SJSA1 (cell line): Measurements from ENCODE around the gene PLEKHA3. TPM values are rescaled to one million over a fixed set of nuclear protein-coding genes. Genes with fewer than 3 reads are reported as not detected.

Experiments used
- DNase-seq, 2 experiments: peaks; one replicate each; pipeline ENCODE4 v3.0.0-alpha.2; 2015 to 2020; ENCODE audit warnings: low spot score in 2 of 2, low read depth in 1 of 2
- H3K27ac ChIP-seq: fragments of 250-450 bp; sonication (Bioruptor Pico); 2 replicates; pipeline ENCODE4 v1.5.1; 2020; ENCODE audit warnings: mild to moderate bottlenecking, moderate library complexity
- H3K27me3 ChIP-seq: fragments of 250-450 bp; sonication (Bioruptor Pico); replicated peaks from 2 replicates; pipeline ENCODE4 v1.5.1; 2020; ENCODE audit warnings: mild to moderate bottlenecking, moderate library complexity
- H3K36me3 ChIP-seq: fragments of 250-450 bp; sonication (Bioruptor Pico); 2 replicates; pipeline ENCODE4 v1.5.1; 2020; ENCODE audit warnings: mild to moderate bottlenecking
- H3K4me1 ChIP-seq: fragments of 250-450 bp; sonication (Bioruptor Pico); replicated peaks from 2 replicates; pipeline ENCODE4 v1.6.1; 2021; ENCODE audit warnings: mild to moderate bottlenecking
- H3K4me3 ChIP-seq: fragments of 250-450 bp; sonication (Bioruptor Pico); 2 replicates; pipeline ENCODE4 v1.5.1; 2020; ENCODE audit warnings: mild to moderate bottlenecking
- H3K9me3 ChIP-seq: fragments of 250-450 bp; sonication (Bioruptor Pico); replicated peaks from 2 replicates; pipeline ENCODE4 v1.5.1; 2020; ENCODE audit warnings: mild to moderate bottlenecking
- total RNA-seq: library from RNA; depleted of rRNA; stranded (reverse); fragments of >200 nt; shearing (Covaris generic); gene quantifications from 2 replicates; pipeline ENCODE4 v1.2.3, GENCODE V29; 2014; rRNA removed

The PLEKHA3 gene
- 5.7 and 20.8 TPM in 2 replicates for total RNA-seq

GRCh38 chr2:178480227-178481181, at the start of gene PLEKHA3:
TSS of gene PLEKHA3 (plus strand) at chr2:178480457. CDS start at chr2:178480870, 413 bp downstream.
- H3K27me3 ChIP-seq = no peaks in the 10 kb centered on the region
- H3K9me3 ChIP-seq = no peaks in the 10 kb centered on the region
- peak; percentile 97 to 98 for DNase-seq
- H3K4me3 ChIP-seq = peak within 1 kb of the TSS; percentile 61
- H3K36me3 ChIP-seq = 0 out of 2 replicates have a peak, but pooled peaks cover under 1% of the 10 kb centered on the region
- H3K27ac ChIP-seq = peak within 1 kb of the TSS; percentile 48
- H3K4me1 ChIP-seq = peaks cover 7% of the 10 kb centered on the region; the same call in 1 of the 2 replicates

DNA sequence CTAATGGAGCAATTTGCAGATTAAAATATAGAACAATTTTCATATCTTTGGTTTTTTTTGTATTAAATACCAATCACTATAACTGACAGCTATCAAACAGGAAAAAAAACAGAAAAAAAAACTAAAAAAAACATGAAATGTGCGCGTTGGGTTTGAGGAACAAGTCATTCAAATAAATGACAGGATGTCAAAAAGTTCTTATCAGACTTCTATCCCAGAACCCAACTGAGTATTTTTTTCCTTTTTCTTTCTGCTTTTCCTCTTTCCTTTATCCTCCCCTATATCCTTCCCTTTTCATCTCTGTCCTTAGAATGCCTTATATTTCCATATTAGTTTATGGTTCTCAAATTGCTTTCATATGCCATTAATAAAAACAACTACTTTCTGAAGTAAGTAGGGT, 43.6 kb upstream of the PLEKHA3 start:
- Histone ChIP-seq H3K36me3 (peaks cover 76% of the 10 kb centered on the region), H3K4me3 (no peak overlapping the region), H3K27me3 (no peaks in the 10 kb centered on the region), H3K27ac (no peak overlapping the region), H3K9me3 (no peaks in the 10 kb centered on the region), H3K4me1 (no peaks in the 10 kb centered on the region)
- no peak for DNase-seq

GRCh38 chr2:178441426-178441825, 38.8 kb upstream of the PLEKHA3 start:
- Histone ChIP-seq H3K27ac (no peak overlapping the region), H3K27me3 (no peaks in the 10 kb centered on the region)

GRCh38 chr2:178448968-178449661, 31.1 kb upstream of the PLEKHA3 start:
- Histone ChIP-seq H3K4me3 (no peak overlapping the region), H3K27me3 (no peaks in the 10 kb centered on the region), H3K9me3 (no peaks in the 10 kb centered on the region), H3K27ac (no peak overlapping the region), H3K4me1 (peaks cover 16% of the 10 kb centered on the region), H3K36me3 (peaks cover 58% of the 10 kb centered on the region)
- DNase-seq = no peak

More at GRCh38 chr2:178441426-178441825, 38.8 kb upstream of the PLEKHA3 start:
- Histone ChIP-seq H3K36me3 (peaks cover 76% of the 10 kb centered on the region), H3K4me3 (no peak overlapping the region), H3K4me1 (no peaks in the 10 kb centered on the region), H3K9me3 (no peaks in the 10 kb centered on the region)
- no peak for DNase-seq

- H3K36me3 ChIP-seq = peaks cover 50% of the 10 kb centered on the region
- H3K27ac ChIP-seq = peak overlapping the region; percentile 91
- peaks cover 16% of the 10 kb centered on the region for H3K4me1 ChIP-seq
- H3K27me3 ChIP-seq = no peaks in the 10 kb centered on the region
- no peaks in the 10 kb centered on the region for H3K9me3 ChIP-seq
- DNase-seq = peak in 1 of 2 experiments; percentile 3
- peak overlapping the region; percentile 89 for H3K4me3 ChIP-seq
Observed at GRCh38 chr2:178449700-178450523, 30.3 kb upstream of the PLEKHA3 start.

GRCh38 chr2:178450524-178450773, 29.8 kb upstream of the PLEKHA3 start:
- peaks cover 44% of the 10 kb centered on the region for H3K36me3 ChIP-seq
- no peaks in the 10 kb centered on the region for H3K9me3 ChIP-seq
- no peak for DNase-seq
- peak overlapping the region; percentile 91 for H3K27ac ChIP-seq
- no peaks in the 10 kb centered on the region for H3K27me3 ChIP-seq
- H3K4me1 ChIP-seq = peaks cover 16% of the 10 kb centered on the region
- H3K4me3 ChIP-seq = peak overlapping the region; percentile 89

DNA sequence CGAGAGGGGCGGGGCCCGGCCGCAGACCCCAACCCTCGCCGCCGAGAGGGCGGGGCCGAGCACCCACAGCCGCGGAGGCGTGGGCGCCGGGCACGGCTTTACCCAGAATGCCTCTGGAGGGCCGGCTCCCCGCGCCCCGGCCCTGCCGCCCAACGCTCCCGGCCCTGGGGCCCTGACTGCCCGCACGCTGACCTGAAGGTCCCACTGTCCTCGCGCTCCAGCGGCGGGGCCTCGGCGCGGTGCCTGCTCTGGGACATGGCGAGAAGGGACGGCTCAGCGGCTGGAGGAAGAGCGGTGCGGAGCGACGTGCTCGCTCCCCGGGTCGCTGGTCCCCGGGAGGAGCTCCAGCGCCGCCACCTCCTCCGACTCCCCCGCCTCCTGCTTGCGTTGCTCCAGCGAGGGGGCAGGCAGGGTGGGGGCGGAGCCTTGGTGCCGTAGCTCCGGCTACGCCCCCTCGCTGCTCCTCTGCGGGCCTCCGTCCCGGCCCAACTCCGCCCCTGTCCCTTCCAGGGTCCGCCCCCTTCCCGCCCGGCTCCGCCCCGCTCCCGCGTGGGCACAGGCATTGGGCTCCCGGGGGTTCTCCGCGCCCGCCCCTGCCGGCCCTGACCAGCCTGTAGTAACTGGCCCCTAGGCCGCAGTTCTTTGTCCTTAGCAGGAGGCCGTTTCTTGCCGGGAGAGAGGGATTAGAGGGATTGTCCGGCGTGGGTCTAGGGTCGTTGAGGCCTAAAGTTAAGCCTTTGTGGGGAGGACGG, 29.3 kb upstream of the PLEKHA3 start, which contains the start of the genes PJVK and PRKRA:
TSS of gene PJVK (plus strand) at position 605 of the 752 bp plus-strand sequence. CDS start 2,032 bp downstream, outside the sequence.
TSS of gene PRKRA (minus strand) at position 402 of the 752 bp plus-strand sequence. CDS start at position 257, 145 bp downstream.
- H3K27me3 ChIP-seq = no peaks in the 10 kb centered on the region
- peaks cover 39% of the 10 kb centered on the region for H3K36me3 ChIP-seq
- peak; percentile 98 to 99 for DNase-seq
- no peaks in the 10 kb centered on the region for H3K9me3 ChIP-seq
- H3K4me3 ChIP-seq = peak within 1 kb of the TSS; percentile 89
- H3K4me1 ChIP-seq = peaks cover 16% of the 10 kb centered on the region
- peak within 1 kb of the TSS; percentile 91 for H3K27ac ChIP-seq

- Histone ChIP-seq H3K4me1 (peaks cover 16% of the 10 kb centered on the region), H3K4me3 (no peak overlapping the region), H3K27ac (no peak overlapping the region), H3K27me3 (no peaks in the 10 kb centered on the region), H3K9me3 (no peaks in the 10 kb centered on the region), H3K36me3 (peaks cover 32% of the 10 kb centered on the region)
- DNase-seq = no peak
Observed at GRCh38 chr2:178452334-178452733, 27.9 kb upstream of the PLEKHA3 start.

DNA sequence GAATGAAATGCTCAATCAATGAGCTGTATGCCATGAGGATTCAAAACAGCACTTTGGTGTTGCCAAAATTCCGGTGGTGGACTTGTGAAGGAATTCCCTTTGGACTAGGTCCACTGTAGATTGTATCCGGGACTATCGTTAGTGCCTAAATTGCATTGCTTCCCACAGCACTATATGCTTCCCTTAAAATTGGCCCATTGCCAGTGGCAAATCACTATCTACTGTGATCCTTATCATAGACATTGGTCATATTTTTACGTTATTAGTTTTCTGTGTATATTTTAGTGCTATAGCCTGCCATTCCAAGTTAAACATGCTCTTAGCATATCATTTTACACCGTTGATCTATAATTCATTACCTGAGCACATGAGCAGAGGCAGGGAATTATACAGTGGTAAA, 27.4 kb upstream of the PLEKHA3 start:
- Histone ChIP-seq H3K4me3 (no peak overlapping the region), H3K36me3 (peaks cover 29% of the 10 kb centered on the region), H3K27ac (no peak overlapping the region), H3K4me1 (peaks cover 16% of the 10 kb centered on the region), H3K9me3 (no peaks in the 10 kb centered on the region), H3K27me3 (no peaks in the 10 kb centered on the region)
- no peak for DNase-seq

DNA sequence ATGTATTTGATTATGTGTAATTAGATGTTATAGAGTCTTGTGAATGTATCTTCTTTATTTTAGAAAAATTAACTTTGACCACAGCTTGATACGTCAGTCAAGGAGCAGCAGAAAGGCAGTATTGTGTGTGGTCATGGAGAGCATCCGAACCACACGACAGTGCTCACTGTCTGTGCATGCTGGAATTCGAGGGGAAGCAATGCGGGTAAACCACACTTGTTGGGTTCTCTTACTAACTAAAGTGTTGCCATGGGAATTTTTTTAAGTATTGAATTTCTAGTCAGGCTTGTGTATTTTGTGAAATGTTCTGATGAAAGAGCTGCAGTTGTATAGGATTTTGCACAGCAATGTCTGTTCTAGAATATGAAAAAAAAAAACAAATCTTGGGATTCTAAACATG, 24.3 kb upstream of the PLEKHA3 start:
- Histone ChIP-seq H3K4me3 (no peak overlapping the region), H3K9me3 (no peaks in the 10 kb centered on the region), H3K36me3 (no peaks in the 10 kb centered on the region), H3K4me1 (peaks cover 7% of the 10 kb centered on the region), H3K27me3 (no peaks in the 10 kb centered on the region), H3K27ac (no peak overlapping the region)
- no peak for DNase-seq

- no peak for DNase-seq
- H3K9me3 ChIP-seq = no peaks in the 10 kb centered on the region
- H3K27ac ChIP-seq = no peak overlapping the region
Observed at GRCh38 chr2:178457390-178457886, 22.8 kb upstream of the PLEKHA3 start.

DNA sequence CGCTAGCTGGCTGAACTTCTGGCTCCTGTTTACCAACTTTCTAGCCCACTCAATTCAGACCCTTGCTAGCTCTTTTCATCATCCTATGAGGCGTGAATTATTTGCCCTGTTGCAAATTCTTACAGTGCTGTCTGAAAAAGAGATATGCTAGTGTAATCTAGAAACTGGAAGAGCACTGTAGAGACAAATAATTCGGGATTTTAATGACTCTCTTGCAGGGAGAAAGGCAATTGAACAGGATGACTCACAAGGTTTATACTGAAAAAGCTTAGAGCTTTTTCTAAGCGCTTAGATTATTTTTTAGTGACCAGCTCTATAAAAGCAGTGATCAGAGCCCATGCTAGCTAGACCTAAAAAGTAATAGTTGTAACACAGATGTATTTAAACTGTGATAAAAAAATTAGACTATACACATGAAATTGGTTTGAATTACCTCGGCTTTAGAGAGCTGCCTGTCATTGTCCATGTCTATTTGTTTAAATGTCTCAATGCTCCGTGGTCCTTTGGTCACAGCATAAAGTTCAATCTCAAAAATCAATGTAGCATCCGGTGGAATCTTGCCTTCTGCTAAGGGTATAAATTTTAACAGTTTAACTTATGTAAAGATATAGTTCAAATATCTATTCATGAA, 10.9 kb upstream of the PLEKHA3 start:
- no peak for DNase-seq
- Histone ChIP-seq H3K4me1 (no peaks in the 10 kb centered on the region), H3K4me3 (no peak overlapping the region), H3K36me3 (peaks cover 3% of the 10 kb centered on the region; the same call in 1 of the 2 replicates), H3K9me3 (no peaks in the 10 kb centered on the region), H3K27ac (no peak overlapping the region), H3K27me3 (no peaks in the 10 kb centered on the region)

More at GRCh38 chr2:178457390-178457886, 22.8 kb upstream of the PLEKHA3 start:
- H3K4me1 ChIP-seq = no peaks in the 10 kb centered on the region
- no peaks in the 10 kb centered on the region for H3K27me3 ChIP-seq
- H3K4me3 ChIP-seq = no peak overlapping the region
- no peaks in the 10 kb centered on the region for H3K36me3 ChIP-seq
